Body of pancreas (tissue), 4 donors: ENCODE data around the gene ZDHHC4. TPM values are rescaled to one million over a fixed set of nuclear protein-coding genes. Genes with fewer than 3 reads are reported as not detected.

Experiments
- ATAC-seq: fragments of 150-250 bp; one replicate; pipeline ENCODE4 v1.9.1; 2016
- DNase-seq, 4 donors: peaks; one replicate each; pipeline ENCODE4 v3.0.0-alpha.2; 2019
- H3K27ac ChIP-seq, 4 donors: fragments of 200-600 bp; sonication (generic); 1 replicate in 3 of 4; 2 replicates in 1 of 4; pipeline versions ENCODE4 v1.5.1 to v1.6.1; 2016 to 2019; ENCODE audit warnings: mild to moderate bottlenecking in 1 of 4, mixed read lengths in 1 of 4, moderate library complexity in 1 of 4
- H3K27me3 ChIP-seq, 2 donors: fragments of 200-600 bp; sonication (generic); one replicate each; pipeline ENCODE4 v1.6.0; 2016; ENCODE audit warnings: mild to moderate bottlenecking in 1 of 2
- H3K36me3 ChIP-seq, 2 donors: fragments of 200-600 bp; sonication (generic); replicated peaks in 1 of 2; 2 replicates each; pipeline ENCODE4 v1.5.1; 2016; ENCODE audit warnings: low read depth in 2 of 2; ENCODE audit not compliant: insufficient read depth in 1 of 2
- H3K4me1 ChIP-seq: fragments of 200-600 bp; sonication (generic); one replicate; pipeline ENCODE4 v1.6.0; 2016
- H3K4me3 ChIP-seq, 2 donors: fragments of 200-600 bp; sonication (generic); 1 replicate in 1 of 2; 2 replicates in 1 of 2; pipeline ENCODE4 v1.5.1; 2016 to 2019
- H3K9me3 ChIP-seq, 3 donors: fragments of 200-600 bp; sonication (generic); 1 replicate in 2 of 3; 2 replicates in 1 of 3; pipeline ENCODE4 v1.5.1; 2016
- POLR2A ChIP-seq, 3 donors: fragments of 450-650 bp; IDR thresholded peaks; one replicate each; pipeline ENCODE4 v1.6.1; 2016; ENCODE audit warnings: antibody characterized with exemption in 3 of 3, mild to moderate bottlenecking in 2 of 3
- WGBS, 2 donors: methylation state at CpG; one replicate each; pipeline ENCODE4 v1.1.5; 2017; 5-methylcytosine and 5-hydroxymethylcytosine counted together
- intact Hi-C: fragments of 100-400 bp; cut with DNase I; formaldehyde crosslinking; loops from one replicate; pipeline ENCODE4 v1.15.1; 2023
- total RNA-seq, 2 donors: library from RNA; depleted of rRNA; stranded (reverse); fragments of >200 nt; gene quantifications; one replicate each; pipeline ENCODE4 v1.1.0, GENCODE V29; 2016
- TF ChIP-seq, protein P1 (sequence below), 7 experiments: fragments of 450-650 bp in 4 of 7; fragments of 200-600 bp in 3 of 7; sonication (generic) in 3 of 7; IDR thresholded peaks; one replicate each; pipeline ENCODE4 v1.5.1; 2016 to 2019; ENCODE audit warnings: antibody characterized with exemption in 7 of 7

The ZDHHC4 gene
- total RNA-seq, 2 donors from 2014 or later: 19.1 to 35.5 TPM

GRCh38 chr7:6531492-6532279 is 45.6 kb upstream of the ZDHHC4 start:
- Histone ChIP-seq H3K4me3 (no peak overlapping the region), H3K4me1 (peaks cover 15% of the 10 kb centered on the region), H3K9me3 (no peaks in the 10 kb centered on the region), H3K36me3 (no peaks in the 10 kb centered on the region), H3K27me3 (peaks cover 0 to 12% of the 10 kb centered on the region in 2 donors), H3K27ac (no peak overlapping the region)
- DNase-seq (no peak), ATAC-seq (no peak)
- intact Hi-C loops: no loop called here
- 16 to 25% methylated on average over 11 to 19 of the region's 19 CpGs for WGBS, 2 donors
- TF ChIP-seq, protein P1, sequence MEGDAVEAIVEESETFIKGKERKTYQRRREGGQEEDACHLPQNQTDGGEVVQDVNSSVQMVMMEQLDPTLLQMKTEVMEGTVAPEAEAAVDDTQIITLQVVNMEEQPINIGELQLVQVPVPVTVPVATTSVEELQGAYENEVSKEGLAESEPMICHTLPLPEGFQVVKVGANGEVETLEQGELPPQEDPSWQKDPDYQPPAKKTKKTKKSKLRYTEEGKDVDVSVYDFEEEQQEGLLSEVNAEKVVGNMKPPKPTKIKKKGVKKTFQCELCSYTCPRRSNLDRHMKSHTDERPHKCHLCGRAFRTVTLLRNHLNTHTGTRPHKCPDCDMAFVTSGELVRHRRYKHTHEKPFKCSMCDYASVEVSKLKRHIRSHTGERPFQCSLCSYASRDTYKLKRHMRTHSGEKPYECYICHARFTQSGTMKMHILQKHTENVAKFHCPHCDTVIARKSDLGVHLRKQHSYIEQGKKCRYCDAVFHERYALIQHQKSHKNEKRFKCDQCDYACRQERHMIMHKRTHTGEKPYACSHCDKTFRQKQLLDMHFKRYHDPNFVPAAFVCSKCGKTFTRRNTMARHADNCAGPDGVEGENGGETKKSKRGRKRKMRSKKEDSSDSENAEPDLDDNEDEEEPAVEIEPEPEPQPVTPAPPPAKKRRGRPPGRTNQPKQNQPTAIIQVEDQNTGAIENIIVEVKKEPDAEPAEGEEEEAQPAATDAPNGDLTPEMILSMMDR (IDR thresholded peaks at IDR 0.05): no peak
- TF ChIP-seq POLR2A (IDR thresholded peaks at IDR 0.05): no peak

GRCh38 chr7:6532516-6532915 is 44.7 kb upstream of the ZDHHC4 start:
- ATAC-seq (no peak), DNase-seq (no peak)
- Histone ChIP-seq H3K9me3 (no peaks in the 10 kb centered on the region), H3K4me3 (no peak overlapping the region), H3K27ac (no peak overlapping the region), H3K36me3 (no peaks in the 10 kb centered on the region), H3K27me3 (peaks cover 0 to 15% of the 10 kb centered on the region in 2 donors), H3K4me1 (peaks cover 12% of the 10 kb centered on the region)
- intact Hi-C loops: no loop called here
- no peak for TF ChIP-seq POLR2A (IDR thresholded peaks at IDR 0.05)
- TF ChIP-seq, protein P1 (IDR thresholded peaks at IDR 0.05): no peak
- WGBS, 2 donors: 0 to 38% methylated on average over 1 to 7 of the region's 7 CpGs

GRCh38 chr7:6533893-6534495 is 43.3 kb upstream of the ZDHHC4 start:
- Histone ChIP-seq H3K36me3 (no peaks in the 10 kb centered on the region), H3K27me3 (peaks cover 0 to 19% of the 10 kb centered on the region in 2 donors), H3K4me3 (no peak overlapping the region), H3K27ac (no peak overlapping the region), H3K4me1 (peaks cover 12% of the 10 kb centered on the region), H3K9me3 (no peaks in the 10 kb centered on the region)
- TF ChIP-seq, protein P1 (IDR thresholded peaks at IDR 0.05): no peak
- no peak for TF ChIP-seq POLR2A (IDR thresholded peaks at IDR 0.05)
- WGBS, 2 donors: 38 to 43% methylated on average over 12 of the region's 12 CpGs
- ATAC-seq (no peak), DNase-seq (no peak)
- intact Hi-C loops: no loop called here

GRCh38 chr7:6536262-6537260 is 40.7 kb upstream of the ZDHHC4 start:
- TF ChIP-seq, protein P1 (IDR thresholded peaks at IDR 0.05): no peak
- no peak for TF ChIP-seq POLR2A (IDR thresholded peaks at IDR 0.05)
- Histone ChIP-seq H3K4me3 (no peak overlapping the region), H3K9me3 (no peaks in the 10 kb centered on the region), H3K27ac (no peak overlapping the region), H3K36me3 (no peaks in the 10 kb centered on the region), H3K4me1 (peaks cover 4% of the 10 kb centered on the region), H3K27me3 (peaks cover 0 to 14% of the 10 kb centered on the region in 2 donors)
- ATAC-seq (no peak), DNase-seq (no peak)
- intact Hi-C loops: no loop called here
- WGBS, 2 donors: 2 to 13% methylated on average over 3 to 49 of the region's 56 CpGs
